ENCODE data around the gene PDILT.
"Not testable (repeated sequence)": the region's sequence is repeated elsewhere in the genome, so short reads cannot be mapped to it uniquely, and the experiment has no call there.

The PDILT gene

DNA sequence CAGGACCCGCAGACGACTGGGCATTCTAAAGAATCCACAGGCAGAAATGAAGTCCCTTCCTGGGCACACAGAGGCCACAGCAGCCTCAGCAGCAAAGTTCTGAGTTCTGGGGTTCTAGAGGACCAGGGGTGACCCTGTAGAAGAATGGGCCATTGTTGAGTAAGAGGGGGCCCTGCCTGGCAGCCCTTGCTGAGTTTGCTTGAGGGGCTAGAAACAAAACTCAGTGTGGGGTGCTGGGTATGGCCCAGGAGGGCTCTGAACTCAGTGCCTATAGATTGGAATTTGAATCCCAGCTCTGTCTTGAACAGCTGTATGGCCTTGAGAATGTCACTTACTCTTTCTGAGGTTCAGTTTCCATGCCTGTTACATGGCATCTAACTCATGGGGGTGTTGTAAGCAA is at the start of gene PDILT:
PDILT (minus strand) TSS at position 101 of the 400 bp plus-strand sequence. CDS start 5,437 bp downstream, outside the sequence.
- DNase-seq = no peak

DNA sequence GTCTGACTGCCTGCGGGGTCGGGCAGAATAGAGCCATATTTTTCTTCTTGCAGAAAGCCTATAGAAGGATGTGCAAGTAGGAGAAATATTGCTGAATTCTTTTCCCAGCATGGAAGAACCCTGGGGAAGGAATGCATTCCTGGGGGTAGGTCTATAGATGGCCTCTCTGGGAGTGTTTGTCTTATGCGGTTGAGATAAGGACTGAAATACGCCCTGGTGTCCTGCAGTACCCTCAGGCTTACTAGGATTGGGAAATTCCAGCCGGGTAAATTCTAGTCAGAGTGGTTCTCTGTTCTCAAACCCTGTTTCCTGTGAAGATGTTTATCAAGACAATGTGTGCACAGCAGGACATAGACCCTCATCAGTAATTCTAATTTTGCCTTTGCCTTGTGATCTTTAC is 49.1 kb upstream of the PDILT start:
- not testable (repeated sequence) for DNase-seq

DNA sequence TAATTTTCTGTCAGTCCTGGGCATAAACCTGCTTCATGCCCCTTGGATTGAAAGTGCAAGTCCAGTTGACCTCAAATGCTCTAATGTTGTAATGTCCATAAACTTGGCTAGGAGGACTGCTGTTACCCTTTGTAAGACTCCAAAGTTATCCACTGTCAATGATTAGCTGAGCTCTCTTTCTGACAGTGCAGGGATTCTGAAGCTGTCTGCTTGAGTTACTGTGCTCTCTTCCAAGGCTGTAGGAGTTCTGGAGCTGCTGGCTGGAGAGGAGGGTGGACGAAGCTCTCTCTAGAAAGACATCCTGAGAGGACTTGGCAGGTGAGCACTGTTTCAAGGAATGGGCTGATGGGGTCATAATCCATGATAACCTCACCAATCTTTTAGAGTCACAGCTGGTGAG is 46.8 kb upstream of the PDILT start, which contains the start of gene ACSM2A:
ACSM2A (plus strand) TSS at position 158 of the 400 bp plus-strand sequence. CDS start 8,594 bp downstream, outside the sequence.
- not testable (repeated sequence) for DNase-seq

GRCh38 chr16:20446652-20447393 is 42.3 kb upstream of the PDILT start:
- not testable (repeated sequence) for DNase-seq

GRCh38 chr16:20441859-20442258 is 37.3 kb upstream of the PDILT start:
- not testable (repeated sequence) for DNase-seq

GRCh38 chr16:20441191-20441590 is 36.7 kb upstream of the PDILT start:
- no peak for DNase-seq

GRCh38 chr16:20440731-20441130 is 36.2 kb upstream of the PDILT start:
- DNase-seq = not testable (repeated sequence)

GRCh38 chr16:20439820-20440231 is 35.3 kb upstream of the PDILT start:
- DNase-seq = not testable (repeated sequence)

DNA sequence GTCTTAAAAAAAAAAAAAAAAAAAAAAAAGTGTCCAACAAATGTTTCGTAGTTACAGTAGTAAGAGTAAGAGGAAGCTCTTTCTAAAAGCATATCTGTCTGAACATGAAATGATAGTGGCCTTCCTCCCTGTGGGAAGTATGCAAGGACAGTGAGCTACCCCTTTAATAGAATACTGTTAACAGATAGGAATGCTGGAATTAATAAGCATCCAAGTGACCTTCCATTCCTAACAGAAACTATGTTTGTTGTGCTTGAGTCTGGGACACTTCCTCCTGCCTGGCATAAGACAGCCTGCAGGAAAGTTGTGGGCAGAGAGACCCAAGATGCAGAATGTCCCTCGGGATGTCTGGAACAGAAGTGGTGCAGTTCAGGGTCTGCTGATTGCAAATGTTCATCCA is 34.4 kb upstream of the PDILT start:
- DNase-seq = not testable (repeated sequence)

DNA sequence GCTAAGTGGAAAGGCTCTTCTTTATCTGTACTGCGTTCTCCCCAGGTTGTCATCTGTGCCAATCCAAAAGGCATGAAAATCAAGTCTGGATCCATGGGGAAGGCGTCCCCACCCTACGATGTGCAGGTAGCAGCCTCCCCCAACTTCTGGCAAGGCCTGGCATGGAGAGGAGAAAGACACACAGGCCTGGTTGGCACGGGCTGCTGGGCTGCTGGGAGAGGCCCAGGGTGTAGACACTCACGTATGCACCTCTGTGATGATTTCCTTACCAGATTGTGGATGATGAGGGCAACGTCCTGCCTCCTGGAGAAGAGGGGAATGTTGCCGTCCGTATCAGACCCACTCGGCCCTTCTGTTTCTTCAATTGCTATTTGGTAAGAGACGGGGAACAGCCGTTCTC is 26.4 kb upstream of the PDILT start:
- no peak for DNase-seq

DNA sequence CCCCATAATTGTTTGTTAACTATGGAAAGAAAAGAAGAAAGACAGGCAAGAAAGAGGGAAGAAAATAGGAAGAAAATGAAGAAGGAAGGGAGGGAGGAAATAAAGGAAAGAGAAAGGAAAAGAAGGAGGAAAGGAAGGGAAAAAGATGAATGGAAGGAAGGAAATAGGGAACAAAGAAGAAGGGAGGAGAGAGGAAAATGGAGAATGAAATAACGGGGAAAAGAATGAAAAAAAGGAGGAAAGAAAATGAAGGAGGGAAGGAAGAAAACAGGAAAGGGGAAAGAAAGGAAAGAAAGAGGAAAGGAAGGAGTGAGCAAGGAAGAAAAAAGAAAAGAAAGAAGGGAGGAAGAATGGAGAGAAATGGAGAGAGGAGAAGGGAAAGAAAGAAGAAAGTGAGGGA is 25.9 kb upstream of the PDILT start:
- DNase-seq = not testable (repeated sequence)

- not testable (repeated sequence) for DNase-seq
Measured at GRCh38 chr16:20429499-20429898, 25.0 kb upstream of the PDILT start.

DNA sequence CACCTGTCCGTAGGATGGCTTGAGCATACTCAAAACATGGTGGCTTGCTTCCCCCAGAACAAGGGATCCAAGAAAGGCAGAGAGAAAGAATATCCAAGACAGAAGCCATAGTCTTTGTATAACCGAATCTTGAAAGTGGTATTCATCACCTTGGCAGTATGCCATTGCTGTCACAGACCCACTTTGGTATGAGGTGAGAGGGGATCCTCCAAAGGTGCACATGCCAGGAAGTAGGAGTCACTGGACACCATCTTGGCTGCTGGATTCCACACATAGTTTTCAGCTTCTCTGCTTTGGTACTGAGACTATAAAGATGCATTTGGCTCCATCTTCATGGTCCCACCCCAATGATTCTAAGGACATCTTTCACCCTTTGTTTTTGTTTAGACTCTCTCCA is 22.9 kb upstream of the PDILT start:
- DNase-seq = not testable (repeated sequence)

GRCh38 chr16:20424129-20424866 is 19.8 kb upstream of the PDILT start:
- DNase-seq = no peak

- not testable (repeated sequence) for DNase-seq
Measured at GRCh38 chr16:20423772-20424128, 19.2 kb upstream of the PDILT start.

DNA sequence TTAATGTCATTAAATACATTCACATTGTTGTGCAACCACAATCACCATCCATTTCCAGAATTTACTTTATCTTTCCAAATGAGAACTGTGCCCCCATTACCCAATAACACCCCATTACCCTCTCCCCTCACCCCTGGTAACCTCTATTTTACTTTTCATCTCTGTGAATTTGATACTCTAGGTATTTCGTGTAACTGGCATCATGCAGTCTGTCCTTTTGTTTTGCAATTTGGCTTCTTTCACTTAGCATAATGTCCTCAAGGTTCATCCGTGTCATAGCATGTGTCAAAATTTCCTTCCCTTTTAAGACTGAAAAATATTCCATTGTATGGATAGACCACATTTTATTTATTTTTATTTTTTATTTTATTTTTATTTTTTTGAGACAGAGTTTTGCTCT is 17.2 kb upstream of the PDILT start:
- not testable (repeated sequence) for DNase-seq

- not testable (repeated sequence) for DNase-seq
Measured at GRCh38 chr16:20419093-20419492, 14.6 kb upstream of the PDILT start.

DNA sequence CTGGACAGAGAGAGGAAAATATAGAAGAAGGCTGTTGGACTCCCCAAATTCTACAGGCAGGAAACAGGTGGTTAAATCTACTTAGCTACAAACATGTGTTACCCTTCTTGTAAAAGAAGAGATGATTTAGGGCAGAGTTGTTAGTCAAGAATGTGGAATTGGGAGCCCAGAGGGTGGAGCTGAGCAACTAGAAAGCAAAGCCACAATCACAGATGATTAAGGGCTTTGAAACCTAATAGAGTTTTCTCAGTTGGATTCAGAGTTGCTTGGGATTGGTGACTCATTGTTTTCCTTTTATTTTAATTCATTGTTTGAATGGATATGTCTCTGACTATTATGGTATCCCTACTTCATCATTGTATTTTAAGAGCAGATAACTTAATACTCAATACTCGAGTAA is 11.0 kb upstream of the PDILT start:
- no peak for DNase-seq

GRCh38 chr16:20411055-20411454 is 6.5 kb upstream of the PDILT start:
- no peak for DNase-seq

DNA sequence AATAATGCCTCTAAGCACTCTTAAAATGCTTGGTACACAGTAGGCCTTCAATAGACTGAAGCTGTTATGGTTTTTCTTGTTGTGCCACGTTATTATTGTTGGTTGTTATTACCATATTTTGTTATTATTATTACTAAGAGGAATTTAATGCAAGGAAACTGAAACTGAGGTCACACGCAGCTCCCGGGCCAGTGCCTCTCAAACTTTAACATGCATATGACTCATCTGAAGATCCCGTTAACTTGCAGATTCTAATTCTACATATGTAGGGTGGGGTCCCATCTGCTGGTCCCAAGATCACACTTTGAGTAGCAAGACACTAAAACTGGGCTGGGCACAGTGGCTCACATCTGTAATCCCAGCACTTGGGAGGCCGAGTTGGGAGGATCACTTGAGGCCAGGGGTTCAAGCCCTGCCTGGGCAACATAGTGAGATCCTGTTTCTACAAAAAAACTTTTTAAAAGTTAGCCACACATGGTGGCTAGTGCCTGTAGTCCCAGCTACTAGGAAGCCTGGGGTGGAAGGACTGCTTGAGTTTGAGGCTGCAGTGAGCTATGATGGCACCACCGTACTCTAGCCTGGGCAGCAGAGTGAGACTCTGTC is 5.7 kb upstream of the PDILT start:
- DNase-seq = no peak

DNA sequence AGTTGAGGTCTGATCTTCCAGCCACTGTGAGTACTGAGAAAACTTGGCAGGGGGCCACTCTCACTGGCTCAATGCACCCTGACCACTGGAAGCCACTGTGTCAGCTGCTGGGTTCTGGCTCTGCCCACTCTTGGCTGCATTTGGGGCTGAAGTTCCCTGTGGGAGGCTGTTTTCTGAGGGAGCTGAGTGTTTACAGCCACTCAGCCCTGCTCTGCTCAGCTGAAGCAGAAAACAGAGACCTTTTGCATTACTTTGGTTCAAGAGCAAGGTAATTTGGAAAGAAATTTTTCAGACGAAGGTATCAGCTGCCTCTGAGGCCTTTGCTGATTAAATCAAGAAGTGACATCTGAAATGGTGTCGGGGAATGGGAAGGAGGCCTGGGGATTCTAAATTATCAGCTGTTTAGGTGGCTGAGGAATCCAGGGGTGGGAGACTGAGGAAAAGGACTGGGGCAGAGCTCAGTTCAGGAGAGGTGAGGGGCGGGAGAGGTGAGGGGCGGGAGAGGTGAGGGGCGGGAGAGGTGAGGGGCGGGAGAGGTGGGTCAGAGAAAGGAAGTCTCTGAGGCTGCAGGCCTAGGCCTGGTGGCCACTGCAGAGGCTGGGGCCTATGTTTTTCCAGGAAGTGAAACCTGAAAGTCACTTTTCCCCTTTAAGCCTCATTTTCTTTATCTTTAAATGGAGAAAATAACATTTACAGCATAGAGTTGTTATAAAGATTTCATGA is 5.0 kb upstream of the PDILT start, which contains the start of gene ACSM5:
ACSM5 (plus strand) TSS at position 137 of the 723 bp plus-strand sequence. CDS start 1,951 bp downstream, outside the sequence.
- no peak for DNase-seq

DNA sequence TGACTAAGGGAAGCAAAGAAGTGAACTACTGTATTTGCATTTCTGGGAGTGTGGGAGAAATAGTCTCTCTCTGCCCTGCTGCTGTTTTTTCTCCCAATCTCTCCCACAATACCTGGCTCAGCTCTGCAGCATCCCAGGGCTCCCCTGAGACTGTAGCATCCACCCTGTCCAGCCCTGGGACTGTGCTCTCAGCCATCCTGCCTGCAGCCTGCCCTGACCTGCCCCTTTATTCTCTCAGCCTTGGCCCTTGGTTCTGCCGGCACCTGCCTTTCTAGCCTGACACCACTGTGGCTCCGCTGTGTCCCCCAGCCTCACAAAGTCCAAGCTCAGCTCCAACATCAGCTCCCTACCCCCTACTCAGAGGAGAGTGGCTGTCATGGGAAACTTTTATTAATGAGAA is 1.9 kb downstream of the PDILT start:
- DNase-seq = no peak

GRCh38 chr16:20401475-20402016 is 3.0 kb downstream of the PDILT start:
- no peak for DNase-seq
